ENCODE results near the gene CALR.

GRCh38 chr19:12936582-12936981 is 1.8 kb upstream of the CALR start:
- TF ChIP-seq POLR2AphosphoS5 (IDR thresholded peaks at IDR 0.05; ENCODE audit: low read depth): peak; percentile 70
- TF ChIP-seq CTCF (IDR thresholded peaks at IDR 0.05; ENCODE audit: insufficient read depth, low read length): no peak

Measured in HL-60 (cell line).